ENCODE results near the gene SETD6.

DNA sequence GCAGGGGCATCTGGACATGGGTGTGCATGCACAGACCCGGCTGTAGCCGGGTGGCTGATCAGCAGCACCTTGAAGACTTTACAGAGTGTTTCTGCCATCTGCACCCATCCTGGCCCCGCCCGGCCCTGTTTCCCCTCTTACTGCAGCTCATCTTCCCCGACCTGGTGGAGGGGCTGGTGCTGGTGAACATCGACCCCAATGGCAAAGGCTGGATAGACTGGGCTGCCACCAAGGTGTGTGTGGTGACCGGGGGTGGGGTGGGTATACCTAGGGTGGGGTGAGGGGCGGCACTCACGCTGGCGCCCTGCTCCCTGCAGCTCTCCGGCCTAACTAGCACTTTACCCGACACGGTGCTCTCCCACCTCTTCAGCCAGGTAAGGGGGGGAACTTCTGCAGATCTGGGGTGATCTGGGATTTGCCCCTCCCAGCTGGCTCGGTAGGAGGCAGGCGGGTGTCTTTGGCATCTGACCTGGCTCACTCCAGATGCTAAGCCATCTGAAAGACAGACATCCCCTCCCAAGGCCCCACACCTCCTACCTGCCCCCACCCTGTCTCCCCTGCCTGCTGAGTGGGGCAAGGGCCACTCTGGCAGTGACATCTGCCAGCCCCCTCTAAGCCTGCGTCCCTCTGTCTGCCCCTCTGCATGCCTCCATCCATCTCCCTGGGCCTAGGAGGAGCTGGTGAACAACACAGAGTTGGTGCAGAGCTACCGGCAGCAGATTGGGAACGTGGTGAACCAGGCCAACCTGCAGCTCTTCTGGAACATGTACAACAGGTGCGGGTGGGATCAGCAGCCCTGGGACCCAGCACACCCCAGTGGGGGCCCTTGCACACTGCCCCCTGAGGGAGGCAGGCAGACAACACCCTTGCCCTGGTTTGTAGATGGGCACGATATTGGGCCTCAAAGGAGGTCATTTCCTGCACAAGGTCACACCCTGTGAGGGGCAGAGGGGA, 8.8 kb upstream of the SETD6 start:
- TF ChIP-seq, protein P1, sequence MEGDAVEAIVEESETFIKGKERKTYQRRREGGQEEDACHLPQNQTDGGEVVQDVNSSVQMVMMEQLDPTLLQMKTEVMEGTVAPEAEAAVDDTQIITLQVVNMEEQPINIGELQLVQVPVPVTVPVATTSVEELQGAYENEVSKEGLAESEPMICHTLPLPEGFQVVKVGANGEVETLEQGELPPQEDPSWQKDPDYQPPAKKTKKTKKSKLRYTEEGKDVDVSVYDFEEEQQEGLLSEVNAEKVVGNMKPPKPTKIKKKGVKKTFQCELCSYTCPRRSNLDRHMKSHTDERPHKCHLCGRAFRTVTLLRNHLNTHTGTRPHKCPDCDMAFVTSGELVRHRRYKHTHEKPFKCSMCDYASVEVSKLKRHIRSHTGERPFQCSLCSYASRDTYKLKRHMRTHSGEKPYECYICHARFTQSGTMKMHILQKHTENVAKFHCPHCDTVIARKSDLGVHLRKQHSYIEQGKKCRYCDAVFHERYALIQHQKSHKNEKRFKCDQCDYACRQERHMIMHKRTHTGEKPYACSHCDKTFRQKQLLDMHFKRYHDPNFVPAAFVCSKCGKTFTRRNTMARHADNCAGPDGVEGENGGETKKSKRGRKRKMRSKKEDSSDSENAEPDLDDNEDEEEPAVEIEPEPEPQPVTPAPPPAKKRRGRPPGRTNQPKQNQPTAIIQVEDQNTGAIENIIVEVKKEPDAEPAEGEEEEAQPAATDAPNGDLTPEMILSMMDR (IDR thresholded peaks at IDR 0.05; ENCODE audit: control extremely low read depth in 1 of 3, insufficient read depth in 1 of 3, low read depth in 1 of 3, low read length in 3 of 3), result peak in 1 of 3 experiments; percentile 10; a peak in 1 of 4 replicates
- no peak for TF ChIP-seq RAD21 (IDR thresholded peaks at IDR 0.05 in 1 of 2, conservative IDR thresholded peaks at IDR 0.05 in 1 of 2; ENCODE audit: low read depth in 2 of 2, low read length in 2 of 2)
- no peak for TF ChIP-seq SUZ12 (IDR thresholded peaks at IDR 0.05; ENCODE audit: low read length)
- no peak for TF ChIP-seq SP1 (IDR thresholded peaks at IDR 0.05; ENCODE audit: low read depth, low read length)
- TF ChIP-seq, protein P2, sequence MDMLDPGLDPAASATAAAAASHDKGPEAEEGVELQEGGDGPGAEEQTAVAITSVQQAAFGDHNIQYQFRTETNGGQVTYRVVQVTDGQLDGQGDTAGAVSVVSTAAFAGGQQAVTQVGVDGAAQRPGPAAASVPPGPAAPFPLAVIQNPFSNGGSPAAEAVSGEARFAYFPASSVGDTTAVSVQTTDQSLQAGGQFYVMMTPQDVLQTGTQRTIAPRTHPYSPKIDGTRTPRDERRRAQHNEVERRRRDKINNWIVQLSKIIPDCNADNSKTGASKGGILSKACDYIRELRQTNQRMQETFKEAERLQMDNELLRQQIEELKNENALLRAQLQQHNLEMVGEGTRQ (IDR thresholded peaks at IDR 0.05; ENCODE audit: low read length), result no peak
- TF ChIP-seq, protein P3, sequence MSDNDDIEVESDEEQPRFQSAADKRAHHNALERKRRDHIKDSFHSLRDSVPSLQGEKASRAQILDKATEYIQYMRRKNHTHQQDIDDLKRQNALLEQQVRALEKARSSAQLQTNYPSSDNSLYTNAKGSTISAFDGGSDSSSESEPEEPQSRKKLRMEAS (IDR thresholded peaks at IDR 0.05), result no peak
